Spleen (tissue), 11 donors: ENCODE measurements around the gene POLR2F. TPM values are rescaled to one million over a fixed set of nuclear protein-coding genes. Genes with fewer than 3 reads are reported as not detected.

ENCODE experiments used
- DNase-seq: peaks from one replicate; pipeline ENCODE4 v3.0.0-alpha.2; 2020
- H3K27ac ChIP-seq, 8 donors: fragments of 200-600 bp; sonication (generic) in 7 of 8; 1 replicate in 4 of 8; 2 replicates in 4 of 8; pipeline versions ENCODE4 v1.5.0 to v1.8.0; 2016 to 2021; ENCODE audit warnings: inconsistent platforms in 4 of 8, mild to moderate bottlenecking in 4 of 8, moderate library complexity in 1 of 8
- H3K27me3 ChIP-seq, 7 donors: fragments of 200-600 bp; sonication (generic) in 6 of 7; replicated peaks in 1 of 7; 1 replicate in 4 of 7; 2 replicates in 3 of 7; pipeline versions ENCODE4 v1.5.0 to v1.8.0; 2016 to 2021; ENCODE audit warnings: inconsistent platforms in 3 of 7, mild to moderate bottlenecking in 1 of 7
- H3K36me3 ChIP-seq, 6 donors: fragments of 200-600 bp; sonication (generic) in 5 of 6; 1 replicate in 4 of 6; 2 replicates in 2 of 6; pipeline versions ENCODE4 v1.5.0 to v1.8.0; 2016 to 2021; ENCODE audit warnings: inconsistent platforms in 2 of 6
- H3K4me1 ChIP-seq, 6 donors: fragments of 200-600 bp; sonication (generic) in 5 of 6; 1 replicate in 3 of 6; 2 replicates in 3 of 6; pipeline versions ENCODE4 v1.5.0 to v1.8.0; 2016 to 2021; ENCODE audit warnings: inconsistent platforms in 3 of 6
- H3K4me3 ChIP-seq, 8 donors: fragments of 200-600 bp; sonication (generic) in 7 of 8; 1 replicate in 4 of 8; 2 replicates in 4 of 8; pipeline versions ENCODE4 v1.5.0 to v1.8.0; 2016 to 2021; ENCODE audit warnings: inconsistent platforms in 4 of 8, mild to moderate bottlenecking in 4 of 8, moderate library complexity in 2 of 8
- H3K9me3 ChIP-seq, 8 donors: fragments of 200-600 bp; sonication (generic) in 7 of 8; 1 replicate in 4 of 8; 2 replicates in 4 of 8; pipeline versions ENCODE4 v1.5.0 to v1.8.0; 2016 to 2021; ENCODE audit warnings: inconsistent platforms in 4 of 8
- CTCF ChIP-seq, 11 experiments: fragments of 200-600 bp in 7 of 11; fragments of 450-650 bp in 4 of 11; sonication (generic) in 4 of 11; IDR thresholded peaks in 8 of 11; conservative IDR thresholded peaks in 3 of 11; 1 replicate in 7 of 11; 2 replicates in 4 of 11; pipeline versions ENCODE4 v1.4.0 to v1.8.0; 2016 to 2021; ENCODE audit warnings: antibody characterized with exemption in 11 of 11, inconsistent platforms in 4 of 11, mild to moderate bottlenecking in 1 of 11
- POLR2A ChIP-seq, 3 donors: fragments of 450-650 bp; IDR thresholded peaks; one replicate each; pipeline ENCODE4 v1.5.1; 2017; ENCODE audit warnings: antibody characterized with exemption in 3 of 3, mild to moderate bottlenecking in 1 of 3
- POLR2AphosphoS5 ChIP-seq, 3 donors: sonication (generic); formaldehyde crosslinking; IDR thresholded peaks; one replicate each; pipeline ENCODE4 v1.5.1; 2017; ENCODE audit warnings: antibody characterized with exemption in 3 of 3
- WGBS, 5 donors: extraction: QIAGEN DNeasy Blood & Tissue Kit in 3 of 5; methylation state at CpG; one replicate each; pipeline versions ENCODE4 v1.1.5 to v1.1.7; 2013 to 2018; 5-methylcytosine and 5-hydroxymethylcytosine counted together
- intact Hi-C: fragments of 100-400 bp; cut with DNase I; formaldehyde crosslinking; loops from one replicate; pipeline ENCODE4 v1.15.0; 2023; ENCODE audit warnings: low total_unique reads
- polyA plus RNA-seq, 3 donors: library from polyadenylated mRNA; stranded (reverse); fragments of 200-250 nt; gene quantifications; one replicate each; pipeline ENCODE4 v1.2.1, GENCODE V29; 2013
- total RNA-seq, 7 donors: library from RNA; depleted of rRNA in 3 of 7; stranded (reverse); fragments of >200 nt in 3 of 7; fragmentation: NEBNext Ultra II Directional in 4 of 7; extraction: Animal tissue kit (Norgen Biotek cat#: 25700) in 4 of 7; gene quantifications; one replicate each; pipeline versions ENCODE4 v1.1.0 to v1.2.1, GENCODE V29; 2016 to 2021
- donor health status: healthy with polysubstance abuse.
- donor health status: DM: no; HTN: no; CAD: no; lungs with moderate emphysema.
- donor health status: DM: no; HTN: no; CAD: no.
- donor health status: Bipolar disorder and iron deficiency.
- donor health status: healthy.
- donor health status: DM: no; HTN: no; CAD: no.
- donor health status: DM: yes; HTN: yes; CAD: no.

Gene POLR2F
- total and polyA plus RNA-seq, 10 donors: 28.0 to 111 (median 37.4) TPM

DNA sequence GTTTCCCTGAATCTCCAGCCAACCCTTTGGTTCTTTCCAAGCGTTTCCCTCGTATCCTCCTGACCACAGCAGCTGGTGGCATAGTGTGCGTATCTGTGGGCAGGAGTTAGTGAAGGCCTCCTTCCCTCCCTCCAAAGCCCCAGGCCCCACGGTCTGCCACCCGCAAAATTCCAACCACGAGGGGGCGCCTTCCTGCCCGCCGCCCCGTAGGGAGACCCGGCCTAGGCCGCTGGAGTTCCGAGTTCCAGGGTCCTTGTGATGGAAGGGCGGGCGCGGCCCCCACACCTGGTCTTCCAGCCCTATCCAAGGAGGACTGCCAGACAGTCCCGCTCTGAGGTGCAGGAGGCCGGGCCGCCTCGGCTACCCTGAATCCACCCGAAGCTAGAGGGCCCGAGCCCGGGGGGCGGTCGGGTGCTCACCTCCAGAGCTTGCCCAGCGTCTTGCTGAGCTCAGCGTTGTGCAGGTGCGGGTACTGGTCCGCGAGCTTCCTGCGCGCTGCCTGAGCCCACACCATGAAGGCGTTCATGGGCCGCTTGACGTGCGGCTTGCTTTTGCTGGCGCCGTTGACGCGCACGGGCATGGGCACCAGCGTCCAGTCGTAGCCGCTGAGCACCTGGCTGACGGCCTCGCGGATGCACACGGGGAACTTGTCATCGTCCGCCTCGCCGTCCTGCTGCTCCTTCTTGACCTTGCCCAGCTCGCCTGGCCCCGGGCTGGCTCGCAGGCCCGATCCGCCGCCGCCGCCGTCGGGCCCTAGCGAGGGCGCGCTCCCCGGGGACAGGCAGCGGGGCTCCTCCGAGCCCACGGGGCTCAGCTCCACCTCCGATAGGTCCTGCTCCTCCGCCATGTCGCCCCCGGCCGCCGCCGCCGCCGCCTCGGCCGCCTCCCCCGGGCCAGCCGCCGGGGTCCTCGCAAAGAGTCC, 29.7 kb downstream of the POLR2F start:
- no peaks in the 10 kb centered on the region for H3K27me3 ChIP-seq
- no peak for TF ChIP-seq POLR2AphosphoS5 (IDR thresholded peaks at IDR 0.05)
- TF ChIP-seq CTCF (IDR thresholded peaks at IDR 0.05 in 8 of 11, conservative IDR thresholded peaks at IDR 0.05 in 3 of 11): peak in 1 of 11 experiments; percentile 22
- H3K9me3 ChIP-seq: no peaks in the 10 kb centered on the region
- H3K36me3 ChIP-seq: peaks cover 0 to 45% (median 0%) of the 10 kb centered on the region in 6 donors
- DNase-seq: no peak
- no peaks in the 10 kb centered on the region for H3K4me1 ChIP-seq
- H3K4me3 ChIP-seq: no peak overlapping the region
- intact Hi-C loops: no loop called here
- no peak overlapping the region for H3K27ac ChIP-seq
- 71 to 88% (median 78%) methylated on average over 41 to 84 of the region's 84 CpGs for WGBS, 5 donors

- Histone ChIP-seq H3K4me3 (no peak within 1 kb of the TSS), H3K27ac (no peak within 1 kb of the TSS), H3K9me3 (no peaks in the 10 kb centered on the region), H3K4me1 (no peaks in the 10 kb centered on the region), H3K36me3 (peaks cover 0 to 41% (median 0%) of the 10 kb centered on the region in 6 donors), H3K27me3 (no peaks in the 10 kb centered on the region)
- DNase-seq: no peak
- TF ChIP-seq POLR2AphosphoS5 (IDR thresholded peaks at IDR 0.05) (no peak), CTCF (IDR thresholded peaks at IDR 0.05 in 8 of 11, conservative IDR thresholded peaks at IDR 0.05 in 3 of 11) (no peak), POLR2A (IDR thresholded peaks at IDR 0.05) (no peak)
- intact Hi-C loops: no loop called here
- 81 to 89% (median 82%) methylated on average over 24 to 42 of the region's 42 CpGs for WGBS, 5 donors
These were observed 30.6 kb downstream of the POLR2F start, which contains the start of gene SOX10 for GRCh38 chr22:37983860-37984791. SOX10 (minus strand) TSS chr22:37984555; CDS start chr22:37983784, 771 bp downstream.

DNA sequence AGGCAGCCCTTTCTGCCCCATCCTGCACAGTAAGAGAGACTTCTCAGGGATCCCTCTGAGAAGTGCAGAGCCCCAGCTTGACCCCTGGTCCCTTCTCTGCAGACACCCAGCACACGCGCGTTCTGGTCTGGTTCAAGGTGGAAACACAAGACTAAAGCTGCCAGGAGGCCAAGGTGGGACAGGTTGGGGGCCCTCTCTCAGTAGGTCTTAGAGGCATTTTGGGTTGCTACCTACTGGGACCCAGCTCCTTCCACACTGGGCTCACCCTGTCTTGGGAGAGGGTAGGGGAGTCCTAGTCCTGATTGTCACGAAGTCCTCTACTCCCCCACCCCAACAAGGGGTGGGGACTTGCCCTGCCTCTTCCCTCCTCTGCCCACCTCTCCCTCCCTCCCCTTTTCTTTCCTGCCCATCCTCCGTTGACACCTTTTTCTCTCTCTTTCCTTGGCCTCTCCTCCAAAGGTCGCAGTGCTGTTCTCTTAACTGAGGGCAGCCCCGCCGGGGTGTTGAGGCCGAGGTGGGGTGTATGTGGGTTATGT, 31.6 kb downstream of the POLR2F start:
- 84 to 93% (median 87%) methylated on average over 9 of the region's 9 CpGs for WGBS, 5 donors
- no peak overlapping the region for H3K27ac ChIP-seq

More for the DNA sequence above, 31.6 kb downstream of the POLR2F start:
- TF ChIP-seq CTCF (IDR thresholded peaks at IDR 0.05 in 8 of 11, conservative IDR thresholded peaks at IDR 0.05 in 3 of 11): no peak
- TF ChIP-seq POLR2A (IDR thresholded peaks at IDR 0.05): no peak
- no peak for TF ChIP-seq POLR2AphosphoS5 (IDR thresholded peaks at IDR 0.05)
- intact Hi-C loops: no loop called here
- Histone ChIP-seq H3K4me3 (no peak overlapping the region), H3K36me3 (peaks cover 0 to 31% (median 0%) of the 10 kb centered on the region in 6 donors), H3K27me3 (no peaks in the 10 kb centered on the region), H3K9me3 (no peaks in the 10 kb centered on the region), H3K4me1 (no peaks in the 10 kb centered on the region)
- DNase-seq: no peak
